GM03348 (cell line): Measurements from ENCODE around the gene CXorf66.
"Not testable (repeated sequence)": the region's sequence is repeated elsewhere in the genome, so short reads cannot be mapped to it uniquely, and the experiment has no call there.

Experiments used
- DNase-seq: peaks from one replicate; pipeline ENCODE4 v3.0.0; 2012; ENCODE audit warnings: low spot score

The CXorf66 gene

DNA sequence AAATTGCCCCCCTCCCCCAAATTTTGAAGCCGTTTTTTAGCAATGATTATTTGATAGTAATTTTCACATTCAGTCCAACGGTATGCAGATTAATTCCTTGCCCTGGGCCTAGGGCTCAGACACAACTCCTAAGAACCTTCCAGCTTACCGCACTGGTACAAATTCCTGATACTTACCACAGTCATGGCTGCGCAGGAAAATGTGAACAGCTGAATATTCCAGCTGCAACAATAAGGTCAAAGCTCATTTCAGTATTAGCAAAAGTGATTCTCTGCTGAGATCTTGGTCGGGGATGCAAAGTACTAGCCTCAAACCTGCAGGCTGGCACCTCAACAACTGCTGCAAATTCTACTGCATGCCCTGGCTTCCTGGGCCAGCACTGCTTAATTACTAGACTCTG lies 35.4 kb downstream of the CXorf66 start:
- DNase-seq = no peak

GRCh38 chrX:139924696-139925095 lies 40.6 kb downstream of the CXorf66 start:
- DNase-seq = no peak

DNA sequence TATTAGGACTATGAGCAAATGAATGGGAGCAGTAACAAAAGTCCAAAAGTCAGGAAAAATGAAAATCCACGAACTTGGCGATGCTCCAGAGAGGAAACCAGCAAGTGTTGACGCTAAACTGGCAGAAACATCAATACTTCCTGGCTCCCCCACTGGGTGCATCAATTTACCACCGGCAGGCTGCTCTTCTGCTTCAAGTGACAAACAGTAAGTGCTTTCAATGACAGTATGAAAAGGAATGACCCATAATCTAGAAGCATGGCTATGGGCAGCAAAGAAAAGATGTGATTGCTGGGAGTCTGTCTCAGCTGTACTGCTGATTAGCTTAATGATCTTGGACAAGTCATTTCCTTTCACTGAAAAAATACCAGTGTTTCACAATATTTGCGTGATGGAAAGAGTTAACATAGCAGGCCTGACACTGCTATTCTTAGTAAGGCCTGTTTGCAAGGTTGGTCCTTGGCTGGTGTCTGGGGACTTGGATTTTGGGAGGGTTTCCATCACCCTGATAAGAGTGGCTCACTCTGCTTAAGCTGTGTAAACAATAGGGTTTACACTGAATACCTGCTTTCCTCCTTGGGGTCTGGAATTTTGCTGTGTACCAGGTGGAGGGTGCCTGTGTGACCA lies 41.1 kb downstream of the CXorf66 start:
- no peak for DNase-seq

DNA sequence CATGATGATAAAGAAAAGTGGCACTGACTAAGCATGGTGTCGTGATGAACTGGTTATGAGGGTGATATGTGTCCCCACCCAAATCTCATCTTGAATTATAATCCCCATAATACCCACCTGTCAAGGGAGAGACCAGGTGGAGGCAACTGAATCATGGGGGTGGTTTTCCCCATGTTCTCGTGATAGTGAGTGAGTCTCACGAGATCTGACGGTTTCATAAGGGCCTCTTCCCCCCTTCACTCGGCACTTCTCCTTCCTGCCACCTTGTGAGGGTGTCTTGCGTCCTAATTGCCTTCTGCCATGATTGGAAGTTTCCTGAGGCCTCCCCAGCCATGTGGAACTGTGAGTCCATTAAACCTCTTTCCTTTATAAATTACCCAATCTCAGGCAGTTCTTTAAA lies 44.2 kb downstream of the CXorf66 start:
- DNase-seq = not testable (repeated sequence)

GRCh38 chrX:139920316-139920715 lies 45.0 kb downstream of the CXorf66 start:
- no peak for DNase-seq

DNA sequence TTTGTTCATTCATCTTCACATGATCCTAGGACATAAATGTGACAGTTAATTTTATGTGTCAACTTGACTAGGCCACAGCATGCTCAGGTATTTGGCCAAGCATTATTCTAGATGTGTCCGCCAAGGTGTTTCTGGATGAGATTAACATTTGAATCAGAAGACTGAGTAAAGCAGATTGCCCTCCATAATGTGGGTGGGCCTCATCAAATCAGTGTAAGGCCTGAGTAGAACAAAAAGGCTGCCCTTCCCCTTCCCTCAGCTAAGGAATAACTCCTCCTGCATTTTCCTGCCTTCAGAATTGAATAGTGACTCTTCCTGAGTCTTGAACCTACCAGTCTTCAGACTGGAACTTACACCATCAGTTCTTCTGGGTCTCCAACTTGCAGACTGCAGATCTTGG lies 50.9 kb downstream of the CXorf66 start:
- no peak for DNase-seq

GRCh38 chrX:139909712-139910111 lies 55.6 kb downstream of the CXorf66 start:
- DNase-seq = no peak

- DNase-seq = no peak
These were observed 58.2 kb downstream of the CXorf66 start for GRCh38 chrX:139907078-139907477.

DNA sequence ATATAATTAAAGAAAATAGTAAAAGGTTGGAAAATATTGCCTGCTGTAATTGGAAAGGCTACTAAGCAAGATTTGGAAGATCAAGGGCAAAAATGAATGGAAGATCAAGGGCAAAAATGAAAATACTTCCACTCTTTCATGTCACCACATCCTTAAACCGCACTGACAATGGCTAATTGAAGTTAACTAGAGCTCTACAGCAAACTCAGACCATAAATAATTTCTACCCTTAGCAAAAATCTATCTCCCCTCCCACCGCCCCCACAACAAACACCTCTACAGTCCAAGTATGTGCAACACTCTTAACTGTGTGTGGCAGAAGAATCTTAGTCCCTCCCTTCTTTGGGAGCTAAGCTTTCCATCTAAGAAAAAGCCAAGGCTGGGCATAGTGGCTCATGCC lies 59.6 kb downstream of the CXorf66 start:
- no peak for DNase-seq
